WTC11 (cell line): Measurements from ENCODE around the gene ATR.

Experiments used
- ARID4B ChIP-seq: sonication (generic); formaldehyde crosslinking; IDR thresholded peaks from 2 replicates; pipeline ENCODE4 v1.8.0; 2023; ENCODE audit warnings: missing genetic modification reagents, mild to moderate bottlenecking, borderline replicate concordance
- ATF1 ChIP-seq: sonication (generic); formaldehyde crosslinking; IDR thresholded peaks from 2 replicates; pipeline ENCODE4 v1.8.1; 2023; ENCODE audit warnings: mild to moderate bottlenecking, moderate library complexity, missing genetic modification reagents
- CTCF ChIP-seq: fragments of 200-600 bp; IDR thresholded peaks from 2 replicates; pipeline ENCODE4 v1.8.0; 2022; ENCODE audit warnings: antibody characterized with exemption
- ETV6 ChIP-seq: sonication (generic); formaldehyde crosslinking; IDR thresholded peaks from 2 replicates; pipeline ENCODE4 v1.8.1; 2022; ENCODE audit warnings: mild to moderate bottlenecking, missing genetic modification reagents
- FOXJ3 ChIP-seq: sonication (generic); formaldehyde crosslinking; IDR thresholded peaks from 2 replicates; pipeline ENCODE4 v1.9.0; 2021; ENCODE audit warnings: missing genetic modification reagents, mild to moderate bottlenecking, borderline replicate concordance
- GABPB1 ChIP-seq: sonication (generic); formaldehyde crosslinking; IDR thresholded peaks from 2 replicates; pipeline ENCODE4 v1.8.1; 2023; ENCODE audit warnings: mild to moderate bottlenecking, missing genetic modification reagents
- KAT7 ChIP-seq: sonication (generic); formaldehyde crosslinking; IDR thresholded peaks from 2 replicates; pipeline ENCODE4 v1.8.1; 2023; ENCODE audit warnings: missing genetic modification reagents, mild to moderate bottlenecking, borderline replicate concordance
- SMAD4 ChIP-seq: sonication (generic); formaldehyde crosslinking; IDR thresholded peaks from 2 replicates; pipeline ENCODE4 v1.8.0; 2022; ENCODE audit warnings: mild to moderate bottlenecking, missing genetic modification reagents
- TCF7 ChIP-seq: sonication (generic); formaldehyde crosslinking; IDR thresholded peaks from 2 replicates; pipeline ENCODE4 v1.8.0; 2022; ENCODE audit warnings: mild to moderate bottlenecking, low read depth, missing genetic modification reagents, moderate library complexity
- USF2 ChIP-seq: sonication (generic); formaldehyde crosslinking; IDR thresholded peaks from 2 replicates; pipeline ENCODE4 v1.8.1; 2023; ENCODE audit warnings: mild to moderate bottlenecking, missing genetic modification reagents, moderate library complexity
- ZNF138 ChIP-seq: sonication (generic); formaldehyde crosslinking; conservative IDR thresholded peaks from 2 replicates; pipeline ENCODE4 v1.8.1; 2022; ENCODE audit warnings: mild to moderate bottlenecking, moderate library complexity, missing genetic modification reagents
- ZNF416 ChIP-seq: fragments of 250-450 bp; sonication (Bioruptor Pico); IDR thresholded peaks from 2 replicates; pipeline ENCODE4 v1.9.0; 2021; ENCODE audit warnings: mild to moderate bottlenecking, inconsistent platforms
- ZNF671 ChIP-seq: fragments of 250-450 bp; sonication (Bioruptor Pico); IDR thresholded peaks from 2 replicates; pipeline ENCODE4 v1.8.0; 2021; ENCODE audit warnings: mild to moderate bottlenecking

- TF ChIP-seq CTCF (no peak), ATF1 (CRISPR knock-in tag) (no peak), TCF7 (CRISPR knock-in tag) (no peak), ZNF671 (no peak), USF2 (CRISPR knock-in tag) (no peak), ARID4B (no peak), ZNF416 (CRISPR knock-in tag) (no peak), FOXJ3 (CRISPR knock-in tag) (no peak), GABPB1 (CRISPR knock-in tag) (no peak), ETV6 (no peak), ZNF138 (CRISPR knock-in tag) (no peak), SMAD4 (no peak), KAT7 (CRISPR knock-in tag) (no peak)
Measured at GRCh38 chr3:142445816-142446254, 132.7 kb downstream of the ATR start.
